Dermis blood vessel endothelial cell (primary cell): ENCODE measurements around the gene SFMBT2. TPM values are rescaled to one million over a fixed set of nuclear protein-coding genes. Genes with fewer than 3 reads are reported as not detected.

Experiments used
- DNase-seq: peaks from one replicate; pipeline ENCODE4 v3.0.0; 2010
- total RNA-seq: library from RNA; depleted of rRNA; stranded (reverse); fragments of >200 nt; gene quantifications from 2 replicates; pipeline ENCODE4 v1.2.3, GENCODE V29; 2014

The SFMBT2 gene
- total RNA-seq, 1 donor from 2014 or later, result 5.4 TPM

- DNase-seq, result no peak
Measured at GRCh38 chr10:7170626-7171322, 240.1 kb downstream of the SFMBT2 start.

GRCh38 chr10:7168414-7168813 lies 242.4 kb downstream of the SFMBT2 start:
- no peak for DNase-seq

- DNase-seq, result no peak
Measured at GRCh38 chr10:7165500-7166177, 245.2 kb downstream of the SFMBT2 start.

GRCh38 chr10:7164955-7165354 lies 245.9 kb downstream of the SFMBT2 start:
- DNase-seq, result no peak

GRCh38 chr10:7162331-7162730 lies 248.5 kb downstream of the SFMBT2 start:
- DNase-seq, result no peak

GRCh38 chr10:7161484-7162250 lies 249.2 kb downstream of the SFMBT2 start:
- no peak for DNase-seq

GRCh38 chr10:7159928-7160327 lies 250.9 kb downstream of the SFMBT2 start:
- DNase-seq, result no peak

- no peak for DNase-seq
Measured at GRCh38 chr10:7159517-7159916, 251.3 kb downstream of the SFMBT2 start.

GRCh38 chr10:7157091-7157490 lies 253.7 kb downstream of the SFMBT2 start:
- no peak for DNase-seq

- DNase-seq, result no peak
Measured at GRCh38 chr10:7153750-7154149, 257.1 kb downstream of the SFMBT2 start.

- no peak for DNase-seq
Measured at GRCh38 chr10:7152982-7153381, 257.9 kb downstream of the SFMBT2 start.

GRCh38 chr10:7152341-7152740 lies 258.5 kb downstream of the SFMBT2 start:
- no peak for DNase-seq

- DNase-seq, result no peak
Measured at GRCh38 chr10:7151538-7151937, 259.3 kb downstream of the SFMBT2 start.

GRCh38 chr10:7150349-7150748 lies 260.5 kb downstream of the SFMBT2 start:
- no peak for DNase-seq

- no peak for DNase-seq
Measured at GRCh38 chr10:7146189-7146588, 264.6 kb downstream of the SFMBT2 start.

- no peak for DNase-seq
Measured at GRCh38 chr10:7136016-7136415, 274.8 kb downstream of the SFMBT2 start.

GRCh38 chr10:7135188-7135587 lies 275.6 kb downstream of the SFMBT2 start:
- DNase-seq, result no peak

GRCh38 chr10:7134448-7134847 lies 276.4 kb downstream of the SFMBT2 start:
- no peak for DNase-seq

- no peak for DNase-seq
Measured at GRCh38 chr10:7133958-7134357, 276.9 kb downstream of the SFMBT2 start.

- DNase-seq, result no peak
Measured at GRCh38 chr10:7133278-7133677, 277.6 kb downstream of the SFMBT2 start.

GRCh38 chr10:7130191-7130911 lies 280.5 kb downstream of the SFMBT2 start:
- DNase-seq, result no peak

GRCh38 chr10:7123774-7124173 lies 287.1 kb downstream of the SFMBT2 start:
- DNase-seq, result no peak

GRCh38 chr10:7122561-7122960 lies 288.3 kb downstream of the SFMBT2 start:
- no peak for DNase-seq
